ENCODE results near the gene CBX4. TPM values are rescaled to one million over a fixed set of nuclear protein-coding genes. Genes with fewer than 3 reads are reported as not detected.

The CBX4 gene
- total RNA-seq, 6 donors from 2014 or later: 17.0 to 33.3 (median 25.0) TPM

DNA sequence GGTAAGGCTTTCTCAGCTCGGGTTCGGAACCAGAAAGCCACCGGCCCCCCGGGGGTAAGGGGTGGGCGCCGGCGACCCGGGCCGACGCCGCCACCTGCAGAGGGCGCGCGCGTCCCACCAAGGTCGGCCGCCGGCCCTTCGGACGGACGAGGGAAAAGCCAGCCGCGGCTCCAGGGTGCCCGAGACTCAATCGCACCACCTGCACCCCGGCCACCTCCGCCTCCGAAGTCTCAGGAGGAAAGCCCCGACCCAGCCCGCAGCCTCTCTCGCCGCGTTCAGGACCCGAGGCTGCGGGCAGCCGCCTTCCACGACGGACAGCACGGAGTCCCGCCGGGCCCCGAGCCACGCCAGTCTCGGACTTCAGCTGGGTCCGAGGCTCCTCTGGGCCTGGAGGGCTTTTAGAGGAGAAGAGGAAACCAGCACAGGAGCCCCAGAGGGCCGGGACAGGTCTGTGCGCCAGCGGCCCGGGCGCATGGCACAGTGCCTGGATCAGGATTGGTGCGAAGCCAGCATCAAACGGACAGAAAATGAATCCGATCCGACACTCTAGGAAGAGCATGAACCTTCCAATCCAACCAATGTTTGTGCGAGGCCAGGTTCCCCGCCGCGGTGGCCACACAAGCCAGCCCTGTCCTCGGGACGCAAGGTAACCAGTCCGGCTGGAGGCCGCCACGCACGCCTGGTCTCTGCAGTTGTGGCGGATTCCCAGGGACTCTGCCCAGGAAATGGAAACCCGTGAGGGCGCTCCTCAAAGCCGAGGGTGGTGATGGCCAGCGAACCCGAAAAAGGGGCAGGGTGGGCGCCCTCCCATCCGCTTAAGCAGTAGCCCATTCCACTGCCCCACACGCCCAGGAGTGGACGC is 49.1 kb downstream of the CBX4 start:
- H3K4me1 ChIP-seq: peaks cover 22 to 44% (median 32%) of the 10 kb centered on the region in 4 donors
- ATAC-seq (ENCODE audit: low FRiP score in 2 of 2): peak in 1 of 2 donors; percentile 79
- H3K36me3 ChIP-seq: peaks cover 0 to 6% (median 0%) of the 10 kb centered on the region in 4 donors
- H3K9me3 ChIP-seq: no peaks in the 10 kb centered on the region
- 8 to 16% methylated on average over 35 to 61 of the region's 74 CpGs for WGBS, 2 donors
- peak; percentile 59 to 91 for DNase-seq
- no peak for TF ChIP-seq POLR2AphosphoS5 (IDR thresholded peaks at IDR 0.05)
- TF ChIP-seq POLR2A (IDR thresholded peaks at IDR 0.05): no peak
- peak; percentile 78 to 92 (median 86) for TF ChIP-seq CTCF (IDR thresholded peaks at IDR 0.05)
- peaks cover 2 to 48% (median 35%) of the 10 kb centered on the region in 4 donors for H3K27me3 ChIP-seq
- H3K27ac ChIP-seq: no peak overlapping the region
- H3K4me3 ChIP-seq: peak overlapping the region in 1 of 4 donors; percentile 18

DNA sequence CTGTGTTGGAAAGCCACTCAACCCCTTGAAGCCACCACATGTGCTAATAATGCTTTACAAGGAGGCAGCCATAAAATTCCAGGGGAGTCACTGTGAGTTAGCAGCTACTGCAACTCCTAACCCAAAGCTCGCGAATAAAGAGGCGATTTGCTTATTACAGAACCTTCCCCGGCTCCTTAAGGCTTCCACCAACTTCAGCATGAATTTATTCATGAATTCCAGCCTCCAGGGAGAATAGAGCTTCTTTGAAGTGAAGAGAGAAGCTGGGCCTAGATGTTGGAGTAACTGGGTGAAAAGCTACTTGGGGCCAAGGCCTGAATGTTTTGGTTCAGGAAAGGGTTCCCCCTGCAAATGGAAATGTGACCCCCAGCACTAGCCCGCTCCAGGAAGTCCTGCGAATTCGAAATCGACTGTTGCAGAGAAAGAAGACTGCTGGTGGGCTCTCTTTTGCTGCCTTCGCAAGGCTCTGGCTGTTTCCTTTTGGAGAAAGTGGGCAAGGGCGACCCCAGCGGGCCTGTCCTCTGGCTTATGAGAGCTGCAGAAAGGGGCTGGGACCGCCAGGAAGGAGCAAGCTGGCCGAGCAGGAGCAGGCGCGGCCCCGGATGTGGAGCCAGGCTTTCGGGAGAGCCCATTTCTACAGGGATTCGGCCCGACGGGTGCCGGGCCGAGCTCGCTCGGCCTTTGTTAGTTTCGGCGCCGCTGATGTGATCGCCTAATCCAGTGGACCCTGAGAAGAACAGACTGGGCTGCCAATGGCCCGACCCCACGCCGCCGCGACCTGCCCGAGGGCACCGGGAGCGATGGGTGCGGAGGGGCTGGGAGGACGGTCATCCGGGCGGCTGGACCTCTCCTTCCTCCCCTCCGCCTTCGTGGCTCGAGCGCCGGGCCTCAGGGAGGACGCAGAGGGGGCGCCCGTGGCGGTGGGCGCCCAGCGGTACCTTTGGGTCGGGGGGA is 50.0 kb downstream of the CBX4 start:
- WGBS, 2 donors: 29 to 42% methylated on average over 19 to 51 of the region's 52 CpGs
- Histone ChIP-seq H3K36me3 (peaks cover 0 to 3% (median under 1%) of the 10 kb centered on the region in 4 donors), H3K27me3 (peaks cover 2 to 48% (median 35%) of the 10 kb centered on the region in 4 donors), H3K4me3 (peak overlapping the region in 1 of 4 donors; percentile 18), H3K9me3 (no peaks in the 10 kb centered on the region), H3K27ac (no peak overlapping the region), H3K4me1 (peaks cover 22 to 44% (median 32%) of the 10 kb centered on the region in 4 donors)
- DNase-seq (no peak), ATAC-seq (ENCODE audit: low FRiP score in 2 of 2) (peak in 1 of 2 donors; percentile 1)
- no peak for TF ChIP-seq CTCF (IDR thresholded peaks at IDR 0.05)
- TF ChIP-seq POLR2AphosphoS5 (IDR thresholded peaks at IDR 0.05): no peak
- no peak for TF ChIP-seq POLR2A (IDR thresholded peaks at IDR 0.05)
- no peak for TF ChIP-seq EP300 (IDR thresholded peaks at IDR 0.05)

DNA sequence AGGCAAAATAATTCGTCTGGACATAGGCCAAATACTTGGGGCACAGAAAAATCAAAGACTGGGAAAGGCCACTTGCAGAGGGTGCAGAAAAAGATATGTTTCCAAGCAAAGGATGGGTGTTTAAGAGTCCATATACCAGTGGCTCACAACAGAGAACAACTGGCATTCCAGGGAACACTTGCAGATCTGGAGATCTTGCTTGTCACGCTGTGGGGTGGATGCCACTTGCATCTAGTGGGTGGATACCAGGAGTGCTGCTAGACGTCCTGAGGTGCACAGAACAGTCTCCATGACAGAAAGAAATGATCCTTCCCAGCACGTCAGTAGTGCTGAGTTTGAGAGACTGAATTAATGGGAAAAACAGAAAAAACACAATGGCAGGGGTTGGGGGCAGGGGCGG is 50.8 kb downstream of the CBX4 start:
- ATAC-seq (ENCODE audit: low FRiP score in 2 of 2): no peak
- Histone ChIP-seq H3K4me1 (peaks cover 17 to 40% (median 32%) of the 10 kb centered on the region in 4 donors), H3K36me3 (peaks cover 0 to 5% (median 1%) of the 10 kb centered on the region in 4 donors), H3K9me3 (no peaks in the 10 kb centered on the region), H3K4me3 (no peak overlapping the region), H3K27me3 (peaks cover 2 to 48% (median 35%) of the 10 kb centered on the region in 4 donors), H3K27ac (no peak overlapping the region)
- no peak for DNase-seq
- TF ChIP-seq EP300 (IDR thresholded peaks at IDR 0.05) (no peak), CTCF (IDR thresholded peaks at IDR 0.05) (no peak), POLR2AphosphoS5 (IDR thresholded peaks at IDR 0.05) (no peak), POLR2A (IDR thresholded peaks at IDR 0.05) (no peak)
- WGBS, 2 donors: 79 to 84% methylated on average over 5 of the region's 5 CpGs

DNA sequence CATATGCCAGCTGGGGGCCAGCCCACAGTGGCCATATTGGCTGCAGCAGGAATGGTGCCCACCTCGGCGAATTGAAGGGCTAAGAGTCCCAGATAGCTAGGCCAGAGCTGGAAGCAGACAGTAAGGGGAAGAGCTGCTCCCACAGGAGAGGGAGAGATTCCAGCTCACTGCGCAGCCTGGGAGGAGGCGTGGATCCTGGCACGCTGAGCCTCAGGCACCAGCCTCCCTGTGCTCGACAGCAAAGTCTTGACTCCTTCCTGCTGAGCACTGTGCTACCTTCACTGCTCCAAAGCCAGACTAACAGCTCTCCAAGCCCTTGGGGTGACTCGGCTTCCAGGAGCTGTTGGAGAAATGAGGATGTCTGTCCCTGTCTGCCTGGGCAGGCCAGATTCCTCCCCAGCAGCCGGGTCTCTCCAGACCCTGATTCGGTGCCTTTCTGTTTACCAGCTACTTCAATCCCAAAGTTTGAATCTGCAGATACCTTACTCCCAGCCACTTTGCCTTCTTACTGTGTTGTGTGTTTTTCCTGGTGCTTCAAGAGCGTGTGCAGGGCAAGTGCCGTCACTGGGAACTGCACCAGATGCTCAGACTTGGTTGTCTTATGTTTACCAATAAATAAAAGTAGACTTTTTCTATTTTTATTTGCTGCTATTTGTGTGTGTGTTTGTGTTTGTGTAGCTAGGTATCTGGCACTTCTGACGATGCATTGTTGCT is 52.2 kb downstream of the CBX4 start:
- peaks cover 0 to 5% (median 1%) of the 10 kb centered on the region in 4 donors for H3K36me3 ChIP-seq
- no peak overlapping the region for H3K4me3 ChIP-seq
- H3K27ac ChIP-seq: no peak overlapping the region
- no peaks in the 10 kb centered on the region for H3K9me3 ChIP-seq
- ATAC-seq (ENCODE audit: low FRiP score in 2 of 2): no peak
- DNase-seq: peak in 1 of 2 donors; percentile 26
- 84 to 87% methylated on average over 8 to 12 of the region's 12 CpGs for WGBS, 2 donors
- H3K27me3 ChIP-seq: peaks cover 0 to 37% (median 27%) of the 10 kb centered on the region in 4 donors
- peaks cover 11 to 28% (median 22%) of the 10 kb centered on the region in 4 donors for H3K4me1 ChIP-seq
- no peak for TF ChIP-seq POLR2AphosphoS5 (IDR thresholded peaks at IDR 0.05)
- no peak for TF ChIP-seq POLR2A (IDR thresholded peaks at IDR 0.05)
- TF ChIP-seq EP300 (IDR thresholded peaks at IDR 0.05): no peak
- no peak for TF ChIP-seq CTCF (IDR thresholded peaks at IDR 0.05)

Data from upper lobe of left lung (tissue), 6 donors.